Measurements from ENCODE around the gene IGF1R. TPM values are rescaled to one million over a fixed set of nuclear protein-coding genes. Genes with fewer than 3 reads are reported as not detected.

IGF1R gene
- total RNA-seq, 4 donors from 2014 or later, result 31.6 to 87.8 (median 60.0) TPM

- Histone ChIP-seq H3K27ac (peak overlapping the region; percentile 88 to 92 (median 88)), H3K4me1 (peaks cover 23 to 71% (median 35%) of the 10 kb centered on the region in 3 donors), H3K9me3 (no peaks in the 10 kb centered on the region), H3K4me3 (peak overlapping the region in 1 of 2 donors; percentile 10), H3K27me3 (no peaks in the 10 kb centered on the region), H3K36me3 (no peaks in the 10 kb centered on the region)
- 15 to 45% methylated on average over 5 to 14 of the region's 20 CpGs for WGBS, 2 donors (ENCODE audit: low coverage in 1 of 2)
- ATAC-seq, result peak; percentile 99
- TF ChIP-seq EP300 (IDR thresholded peaks at IDR 0.05) (no peak), CTCF (IDR thresholded peaks at IDR 0.05) (no peak), POLR2A (IDR thresholded peaks at IDR 0.05) (no peak), POLR2AphosphoS5 (IDR thresholded peaks at IDR 0.05) (peak; percentile 65)
Observed at GRCh38 chr15:98727115-98728040, 79.0 kb downstream of the IGF1R start.

GRCh38 chr15:98728082-98728810 lies 79.9 kb downstream of the IGF1R start:
- H3K4me1 ChIP-seq, result peaks cover 20 to 63% (median 31%) of the 10 kb centered on the region in 3 donors
- no peaks in the 10 kb centered on the region for H3K9me3 ChIP-seq
- no peaks in the 10 kb centered on the region for H3K27me3 ChIP-seq
- peak; percentile 7 for ATAC-seq
- no peaks in the 10 kb centered on the region for H3K36me3 ChIP-seq
- TF ChIP-seq POLR2A (IDR thresholded peaks at IDR 0.05) (no peak), POLR2AphosphoS5 (IDR thresholded peaks at IDR 0.05) (no peak), CTCF (IDR thresholded peaks at IDR 0.05) (no peak), EP300 (IDR thresholded peaks at IDR 0.05) (no peak)
- peak overlapping the region in 1 of 2 donors; percentile 10 for H3K4me3 ChIP-seq
- peak overlapping the region; percentile 88 to 92 (median 88) for H3K27ac ChIP-seq
- 29 to 91% methylated on average over 1 to 4 of the region's 13 CpGs for WGBS, 2 donors (ENCODE audit: low coverage in 1 of 2)

- H3K36me3 ChIP-seq, result no peaks in the 10 kb centered on the region
- H3K4me1 ChIP-seq, result peaks cover 19 to 61% (median 31%) of the 10 kb centered on the region in 3 donors
- WGBS, 2 donors (ENCODE audit: low coverage in 1 of 2), result 51% methylated on average over 2 of the region's 2 CpGs; no CpG with 5 or more reads in 1 of the 2 donors
- TF ChIP-seq POLR2AphosphoS5 (IDR thresholded peaks at IDR 0.05) (no peak), CTCF (IDR thresholded peaks at IDR 0.05) (no peak), POLR2A (IDR thresholded peaks at IDR 0.05) (no peak), EP300 (IDR thresholded peaks at IDR 0.05) (no peak)
- no peak for ATAC-seq
- peak overlapping the region; percentile 88 to 92 (median 88) for H3K27ac ChIP-seq
- H3K27me3 ChIP-seq, result no peaks in the 10 kb centered on the region
- H3K4me3 ChIP-seq, result no peak overlapping the region
- H3K9me3 ChIP-seq, result no peaks in the 10 kb centered on the region
Observed at GRCh38 chr15:98728811-98729160, 80.4 kb downstream of the IGF1R start.

GRCh38 chr15:98729446-98730042 lies 81.2 kb downstream of the IGF1R start:
- no peaks in the 10 kb centered on the region for H3K27me3 ChIP-seq
- ATAC-seq, result no peak
- H3K36me3 ChIP-seq, result no peaks in the 10 kb centered on the region
- H3K27ac ChIP-seq, result peak overlapping the region; percentile 88 to 92 (median 88)
- H3K4me3 ChIP-seq, result no peak overlapping the region
- H3K4me1 ChIP-seq, result peaks cover 19 to 66% (median 37%) of the 10 kb centered on the region in 3 donors
- H3K9me3 ChIP-seq, result no peaks in the 10 kb centered on the region
- WGBS, 2 donors (ENCODE audit: low coverage in 1 of 2), result 0 to 41% methylated on average over 1 to 3 of the region's 3 CpGs
- no peak for TF ChIP-seq CTCF (IDR thresholded peaks at IDR 0.05)
- no peak for TF ChIP-seq EP300 (IDR thresholded peaks at IDR 0.05)
- TF ChIP-seq POLR2A (IDR thresholded peaks at IDR 0.05), result no peak
- TF ChIP-seq POLR2AphosphoS5 (IDR thresholded peaks at IDR 0.05), result no peak
